Measurements from ENCODE around the gene GAL3ST1.

- TF ChIP-seq REST (IDR thresholded peaks at IDR 0.05; ENCODE audit: borderline replicate concordance): no peak
- no peak for TF ChIP-seq CTCF (IDR thresholded peaks at IDR 0.05; ENCODE audit: poor library complexity, severe bottlenecking)
These were observed 9.7 kb downstream of the GAL3ST1 start for GRCh38 chr22:30564761-30565119.

Measured in neural cell (in vitro differentiated cells).